Keratinocyte (primary cell): Measurements from ENCODE around the gene AGA. TPM values are rescaled to one million over a fixed set of nuclear protein-coding genes. Genes with fewer than 3 reads are reported as not detected.

Experiments
- DNase-seq: peaks from one replicate; pipeline ENCODE4 v3.0.0-alpha.2; 2011; ENCODE audit warnings: low read depth, missing footprints, low spot score
- FAIRE-seq: peaks from 2 replicates; lab custom pipeline; 2011; peaks lifted over from hg19 to GRCh38; lab: Jason Lieb, UNC
- H2AFZ ChIP-seq: 2 replicates; pipeline ENCODE4 v1.6.0; 2012; ENCODE audit warnings: low read length, control low read depth, inconsistent platforms; ENCODE audit not compliant: control insufficient read depth
- H3K27ac ChIP-seq: 2 replicates; pipeline ENCODE4 v1.5.1; 2011; ENCODE audit warnings: low read length; ENCODE audit not compliant: control insufficient read depth, insufficient read depth
- H3K27me3 ChIP-seq: 3 replicates; pipeline ENCODE4 v1.6.0; 2011; ENCODE audit warnings: low read length; ENCODE audit not compliant: control insufficient read depth, insufficient read depth; ENCODE audit errors: extremely low read depth
- H3K36me3 ChIP-seq, 2 experiments: 2 replicates in 1 of 2; 3 replicates in 1 of 2; pipeline ENCODE4 v1.5.1; 2011; ENCODE audit warnings: low read length in 2 of 2, mild to moderate bottlenecking in 1 of 2; ENCODE audit not compliant: control insufficient read depth in 2 of 2, insufficient read depth in 2 of 2; ENCODE audit errors: extremely low read depth in 1 of 2
- H3K4me1 ChIP-seq: 3 replicates; pipeline ENCODE4 v1.5.1; 2011; ENCODE audit warnings: low read length; ENCODE audit not compliant: control insufficient read depth, insufficient read depth; ENCODE audit errors: extremely low read depth
- H3K4me2 ChIP-seq: 3 replicates; pipeline ENCODE4 v1.6.0; 2011; ENCODE audit warnings: low read depth, low read length; ENCODE audit not compliant: control insufficient read depth, insufficient read depth; ENCODE audit errors: extremely low read depth
- H3K4me3 ChIP-seq, 3 experiments: fragments of 200-600 bp in 1 of 3; sonication (generic) in 1 of 3; 2 replicates in 2 of 3; 3 replicates in 1 of 3; pipeline ENCODE4 v1.5.1; 2011 to 2016; ENCODE audit warnings: low read length in 3 of 3, mild to moderate bottlenecking in 3 of 3, control low read depth in 2 of 3, inconsistent platforms in 1 of 3, low read depth in 1 of 3, mixed read lengths in 1 of 3, mixed run types in 1 of 3, moderate library complexity in 1 of 3; ENCODE audit not compliant: control insufficient read depth in 2 of 3, insufficient read depth in 2 of 3; ENCODE audit errors: extremely low read depth in 1 of 3
- H3K79me2 ChIP-seq: 2 replicates; pipeline ENCODE4 v1.6.0; 2012; ENCODE audit warnings: low read length; ENCODE audit not compliant: control insufficient read depth, insufficient read depth
- H3K9ac ChIP-seq: 3 replicates; pipeline ENCODE4 v1.6.0; 2011; ENCODE audit warnings: low read length; ENCODE audit not compliant: control insufficient read depth, insufficient read depth; ENCODE audit errors: extremely low read depth
- H3K9me1 ChIP-seq: 3 replicates; pipeline ENCODE4 v1.6.0; 2011; ENCODE audit warnings: low read length; ENCODE audit not compliant: control insufficient read depth, insufficient read depth; ENCODE audit errors: extremely low read depth
- H3K9me3 ChIP-seq: 2 replicates; pipeline ENCODE4 v1.5.1; 2012; ENCODE audit warnings: low read depth, low read length; ENCODE audit not compliant: control insufficient read depth
- H4K20me1 ChIP-seq: 3 replicates; pipeline ENCODE4 v1.6.0; 2011; ENCODE audit warnings: low read length; ENCODE audit not compliant: control insufficient read depth, insufficient read depth; ENCODE audit errors: extremely low read depth
- EZH2 ChIP-seq: IDR thresholded peaks from one replicate; pipeline ENCODE4 v1.6.1; 2012; ENCODE audit warnings: inconsistent platforms, mild to moderate bottlenecking, low read length, moderate library complexity
- dilution Hi-C: fragments of 300-500 bp; cut with MboI; formaldehyde crosslinking; loops from one replicate; pipeline ENCODE4 v1.7.0; 2020; ENCODE audit warnings: low sequenced_read_pairs; ENCODE audit not compliant: extremely low pct_ligation_motif_present
- polyA plus RNA-seq, 5 experiments: library from polyadenylated mRNA; depleted of rRNA in 3 of 5; stranded (reverse) in 3 of 5; stranded (forward) in 1 of 5; unstranded in 1 of 5; fragments of >200 nt; gene quantifications; 1 replicate in 1 of 5; 2 replicates in 3 of 5; 3 replicates in 1 of 5; pipeline versions ENCODE4 v1.2.1 to v1.2.3, GENCODE V29; 2011 to 2012; ENCODE audit warnings: missing spikeins in 2 of 5, low read depth in 1 of 5, low replicate concordance in 1 of 5
- TF ChIP-seq, protein P1 (sequence below), 3 experiments: IDR thresholded peaks in 1 of 3; conservative IDR thresholded peaks in 1 of 3; optimal IDR thresholded peaks in 1 of 3; 2 replicates in 2 of 3; 3 replicates in 1 of 3; pipeline versions ENCODE3 to v1.5.1; 2011; ENCODE audit warnings: low read length in 3 of 3, mild to moderate bottlenecking in 3 of 3, moderate library complexity in 2 of 3, control low read depth in 1 of 3, inconsistent platforms in 1 of 3; ENCODE audit not compliant: insufficient read depth in 2 of 3; ENCODE audit errors: extremely low read depth in 1 of 3

The AGA gene
- polyA plus RNA-seq, 1 donor (not counting 4 experiments of a cell fraction or from before 2014, with no cell fraction given): 16.7 TPM

DNA sequence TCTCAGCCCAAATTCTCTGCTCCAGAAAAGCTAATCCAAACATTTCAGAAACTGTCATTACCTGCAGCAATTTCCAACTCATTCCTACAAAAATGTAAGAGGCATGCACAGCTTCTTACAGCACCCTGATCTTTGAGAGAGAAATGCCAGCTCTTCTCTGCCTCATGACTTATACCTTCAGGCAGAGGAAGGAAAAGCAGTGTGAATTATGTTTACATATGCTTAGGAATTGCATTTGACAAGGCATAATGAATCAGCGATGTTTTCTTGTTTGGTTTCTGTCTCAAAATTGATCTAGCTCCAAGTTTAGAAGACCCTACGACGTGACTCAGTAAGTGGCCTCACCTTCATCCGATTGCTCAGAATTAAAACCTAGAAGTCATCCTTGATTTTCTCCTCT is 21.8 kb upstream of the AGA start:
- H4K20me1 ChIP-seq: no peaks in the 10 kb centered on the region
- no peak overlapping the region for H3K4me3 ChIP-seq
- no peak overlapping the region for H3K27ac ChIP-seq
- DNase-seq (no peak), FAIRE-seq (no peak)
- H3K79me2 ChIP-seq: no peaks in the 10 kb centered on the region
- no peaks in the 10 kb centered on the region for H3K4me1 ChIP-seq
- no peak overlapping the region for H3K4me2 ChIP-seq
- dilution Hi-C loops: no loop called here
- no peak overlapping the region for H3K9ac ChIP-seq
- H2AFZ ChIP-seq: no peak overlapping the region
- H3K9me3 ChIP-seq: no peaks in the 10 kb centered on the region
- TF ChIP-seq, protein P1, sequence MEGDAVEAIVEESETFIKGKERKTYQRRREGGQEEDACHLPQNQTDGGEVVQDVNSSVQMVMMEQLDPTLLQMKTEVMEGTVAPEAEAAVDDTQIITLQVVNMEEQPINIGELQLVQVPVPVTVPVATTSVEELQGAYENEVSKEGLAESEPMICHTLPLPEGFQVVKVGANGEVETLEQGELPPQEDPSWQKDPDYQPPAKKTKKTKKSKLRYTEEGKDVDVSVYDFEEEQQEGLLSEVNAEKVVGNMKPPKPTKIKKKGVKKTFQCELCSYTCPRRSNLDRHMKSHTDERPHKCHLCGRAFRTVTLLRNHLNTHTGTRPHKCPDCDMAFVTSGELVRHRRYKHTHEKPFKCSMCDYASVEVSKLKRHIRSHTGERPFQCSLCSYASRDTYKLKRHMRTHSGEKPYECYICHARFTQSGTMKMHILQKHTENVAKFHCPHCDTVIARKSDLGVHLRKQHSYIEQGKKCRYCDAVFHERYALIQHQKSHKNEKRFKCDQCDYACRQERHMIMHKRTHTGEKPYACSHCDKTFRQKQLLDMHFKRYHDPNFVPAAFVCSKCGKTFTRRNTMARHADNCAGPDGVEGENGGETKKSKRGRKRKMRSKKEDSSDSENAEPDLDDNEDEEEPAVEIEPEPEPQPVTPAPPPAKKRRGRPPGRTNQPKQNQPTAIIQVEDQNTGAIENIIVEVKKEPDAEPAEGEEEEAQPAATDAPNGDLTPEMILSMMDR (optimal IDR thresholded peaks at IDR 0.05 in 1 of 3, IDR thresholded peaks at IDR 0.05 in 1 of 3, conservative IDR thresholded peaks at IDR 0.05 in 1 of 3; ENCODE audit: extremely low read depth in 1 of 3, insufficient read depth in 2 of 3, low read length in 3 of 3): no peak
- TF ChIP-seq EZH2: no peak
- no peaks in the 10 kb centered on the region for H3K36me3 ChIP-seq
- no peaks in the 10 kb centered on the region for H3K9me1 ChIP-seq
- H3K27me3 ChIP-seq: no peaks in the 10 kb centered on the region

DNA sequence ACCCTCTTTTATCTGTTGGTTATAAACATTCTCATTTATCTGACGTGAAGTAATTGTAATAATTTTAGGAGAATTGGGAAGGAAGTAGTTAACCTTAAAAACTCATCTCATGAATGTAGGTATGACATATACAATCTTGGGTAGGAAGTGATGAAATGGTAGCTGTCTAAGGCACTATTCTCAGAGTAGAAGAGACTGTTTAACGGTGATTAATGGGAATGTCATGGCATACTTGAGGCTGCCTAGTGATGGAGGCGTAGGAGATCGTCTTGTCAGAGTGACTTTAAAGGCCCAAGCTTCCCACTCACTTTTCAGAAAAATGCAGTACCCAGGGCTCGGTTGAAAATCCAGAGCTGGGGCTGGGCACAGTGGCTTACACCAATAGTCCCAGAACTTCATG is 19.4 kb upstream of the AGA start:
- H3K79me2 ChIP-seq: no peaks in the 10 kb centered on the region
- dilution Hi-C loops: no loop called here
- no peak overlapping the region for H3K9ac ChIP-seq
- H3K36me3 ChIP-seq: no peaks in the 10 kb centered on the region
- no peaks in the 10 kb centered on the region for H4K20me1 ChIP-seq
- H3K4me2 ChIP-seq: no peak overlapping the region
- H3K27me3 ChIP-seq: no peaks in the 10 kb centered on the region
- H3K9me3 ChIP-seq: no peaks in the 10 kb centered on the region
- no peak for FAIRE-seq
- no peaks in the 10 kb centered on the region for H3K9me1 ChIP-seq
- H2AFZ ChIP-seq: no peak overlapping the region
- DNase-seq: no peak
- no peaks in the 10 kb centered on the region for H3K4me1 ChIP-seq
- no peak overlapping the region for H3K27ac ChIP-seq
- H3K4me3 ChIP-seq: no peak overlapping the region
- TF ChIP-seq, protein P1 (optimal IDR thresholded peaks at IDR 0.05 in 1 of 3, IDR thresholded peaks at IDR 0.05 in 1 of 3, conservative IDR thresholded peaks at IDR 0.05 in 1 of 3; ENCODE audit: extremely low read depth in 1 of 3, insufficient read depth in 2 of 3, low read length in 3 of 3): no peak
